Cortex of kidney (tissue), 1 donor: ENCODE data around the gene GABRB1.
"Not testable (repeated sequence)": the region's sequence is repeated elsewhere in the genome, so short reads cannot be mapped to it uniquely, and the experiment has no call there.

ENCODE experiments used
- DNase-seq: peaks from one replicate; lab custom pipeline; 2025; lab: John Stamatoyannopoulos, UW

Gene GABRB1

GRCh38 chr4:47213106-47213505 lies 181.7 kb downstream of the GABRB1 start:
- no peak for DNase-seq

GRCh38 chr4:47213539-47213938 lies 182.2 kb downstream of the GABRB1 start:
- DNase-seq: no peak

GRCh38 chr4:47213971-47214370 lies 182.6 kb downstream of the GABRB1 start:
- DNase-seq: no peak

- DNase-seq: no peak
Measured at GRCh38 chr4:47215759-47216158, 184.4 kb downstream of the GABRB1 start.

- no peak for DNase-seq
Measured at GRCh38 chr4:47217291-47217690, 185.9 kb downstream of the GABRB1 start.

- no peak for DNase-seq
Measured at GRCh38 chr4:47217884-47218283, 186.5 kb downstream of the GABRB1 start.

GRCh38 chr4:47218631-47219030 lies 187.3 kb downstream of the GABRB1 start:
- DNase-seq: no peak

- DNase-seq: no peak
Measured at GRCh38 chr4:47219586-47219985, 188.2 kb downstream of the GABRB1 start.

- no peak for DNase-seq
Measured at GRCh38 chr4:47221721-47222120, 190.4 kb downstream of the GABRB1 start.

- DNase-seq: no peak
Measured at GRCh38 chr4:47222276-47222675, 190.9 kb downstream of the GABRB1 start.

GRCh38 chr4:47224361-47224760 lies 193.0 kb downstream of the GABRB1 start:
- DNase-seq: no peak

- DNase-seq: no peak
Measured at GRCh38 chr4:47235721-47236120, 204.4 kb downstream of the GABRB1 start.

GRCh38 chr4:47238667-47239066 lies 207.3 kb downstream of the GABRB1 start:
- DNase-seq: no peak

GRCh38 chr4:47239649-47240048 lies 208.3 kb downstream of the GABRB1 start:
- no peak for DNase-seq

GRCh38 chr4:47251348-47252135 lies 220.2 kb downstream of the GABRB1 start:
- no peak for DNase-seq

GRCh38 chr4:47263721-47264120 lies 232.4 kb downstream of the GABRB1 start:
- DNase-seq: no peak

- no peak for DNase-seq
Measured at GRCh38 chr4:47270201-47270888, 239.0 kb downstream of the GABRB1 start.

GRCh38 chr4:47271291-47271690 lies 239.9 kb downstream of the GABRB1 start:
- DNase-seq: no peak

GRCh38 chr4:47274901-47275300 lies 243.5 kb downstream of the GABRB1 start:
- no peak for DNase-seq

- no peak for DNase-seq
Measured at GRCh38 chr4:47275595-47275994, 244.2 kb downstream of the GABRB1 start.

GRCh38 chr4:47278631-47279030 lies 247.3 kb downstream of the GABRB1 start:
- no peak for DNase-seq

- no peak for DNase-seq
Measured at GRCh38 chr4:47287735-47288134, 256.4 kb downstream of the GABRB1 start.

GRCh38 chr4:47289805-47290204 lies 258.4 kb downstream of the GABRB1 start:
- no peak for DNase-seq

- not testable (repeated sequence) for DNase-seq
Measured at GRCh38 chr4:47290873-47291272, 259.5 kb downstream of the GABRB1 start.
